GM10266 (cell line): ENCODE measurements around the gene TGFBR2.

Experiments used
- DNase-seq: peaks from one replicate; pipeline ENCODE4 v3.0.0; 2012; ENCODE audit errors: extremely low spot score
- TF ChIP-seq, protein P1 (sequence below): IDR thresholded peaks from 2 replicates; pipeline ENCODE4 v1.5.1; 2012; ENCODE audit warnings: mild to moderate bottlenecking, low read depth; ENCODE audit not compliant: control insufficient read depth, insufficient read depth; ENCODE audit errors: missing control alignments

Gene TGFBR2

DNA sequence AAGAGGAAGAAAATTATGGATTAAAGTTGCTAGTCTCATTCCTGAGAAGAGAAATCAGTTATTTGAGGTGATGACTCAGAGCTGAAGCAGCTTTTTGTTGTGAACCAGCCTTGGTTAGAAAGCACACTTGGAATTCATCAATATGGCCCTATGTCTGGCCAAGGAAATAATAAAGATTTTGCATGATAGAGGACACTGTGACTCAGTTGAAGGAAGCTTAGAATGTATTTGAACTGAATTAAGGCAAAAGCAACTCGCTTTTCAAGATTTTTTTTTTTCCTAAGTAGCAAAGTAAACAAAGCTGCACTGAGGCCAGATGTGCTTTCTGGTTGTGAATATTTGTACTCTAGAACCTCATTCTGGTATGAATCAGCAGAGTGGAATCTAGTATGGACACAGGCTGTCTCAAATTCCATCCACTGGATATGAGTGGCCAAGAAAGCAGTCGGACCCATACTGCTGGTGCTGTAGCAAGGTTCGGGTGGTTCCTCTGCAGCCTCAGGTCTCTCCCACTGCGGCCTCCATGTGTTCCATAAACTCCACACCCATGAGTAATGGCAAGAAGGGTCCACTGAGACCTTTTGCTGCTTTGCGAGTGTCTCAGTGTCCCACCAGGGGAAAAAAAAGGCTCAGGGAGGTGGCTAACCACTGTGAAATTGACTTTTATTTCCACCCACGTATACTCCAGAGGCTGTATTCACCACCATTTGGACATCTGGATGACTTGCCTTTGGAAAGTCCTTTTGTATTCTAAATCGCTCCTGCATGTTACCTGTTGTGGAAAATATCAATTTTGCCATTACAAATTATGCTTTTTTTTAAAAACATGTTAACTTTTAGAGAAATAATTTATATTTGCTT, 53.1 kb downstream of the TGFBR2 start:
- no peak for DNase-seq
- TF ChIP-seq, protein P1, sequence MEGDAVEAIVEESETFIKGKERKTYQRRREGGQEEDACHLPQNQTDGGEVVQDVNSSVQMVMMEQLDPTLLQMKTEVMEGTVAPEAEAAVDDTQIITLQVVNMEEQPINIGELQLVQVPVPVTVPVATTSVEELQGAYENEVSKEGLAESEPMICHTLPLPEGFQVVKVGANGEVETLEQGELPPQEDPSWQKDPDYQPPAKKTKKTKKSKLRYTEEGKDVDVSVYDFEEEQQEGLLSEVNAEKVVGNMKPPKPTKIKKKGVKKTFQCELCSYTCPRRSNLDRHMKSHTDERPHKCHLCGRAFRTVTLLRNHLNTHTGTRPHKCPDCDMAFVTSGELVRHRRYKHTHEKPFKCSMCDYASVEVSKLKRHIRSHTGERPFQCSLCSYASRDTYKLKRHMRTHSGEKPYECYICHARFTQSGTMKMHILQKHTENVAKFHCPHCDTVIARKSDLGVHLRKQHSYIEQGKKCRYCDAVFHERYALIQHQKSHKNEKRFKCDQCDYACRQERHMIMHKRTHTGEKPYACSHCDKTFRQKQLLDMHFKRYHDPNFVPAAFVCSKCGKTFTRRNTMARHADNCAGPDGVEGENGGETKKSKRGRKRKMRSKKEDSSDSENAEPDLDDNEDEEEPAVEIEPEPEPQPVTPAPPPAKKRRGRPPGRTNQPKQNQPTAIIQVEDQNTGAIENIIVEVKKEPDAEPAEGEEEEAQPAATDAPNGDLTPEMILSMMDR: no peak

- DNase-seq: no peak
- TF ChIP-seq, protein P1: no peak
These were observed 53.7 kb downstream of the TGFBR2 start for GRCh38 chr3:30660136-30660535.

- TF ChIP-seq, protein P1: no peak
These were observed 54.3 kb downstream of the TGFBR2 start for GRCh38 chr3:30660656-30661055.

DNA sequence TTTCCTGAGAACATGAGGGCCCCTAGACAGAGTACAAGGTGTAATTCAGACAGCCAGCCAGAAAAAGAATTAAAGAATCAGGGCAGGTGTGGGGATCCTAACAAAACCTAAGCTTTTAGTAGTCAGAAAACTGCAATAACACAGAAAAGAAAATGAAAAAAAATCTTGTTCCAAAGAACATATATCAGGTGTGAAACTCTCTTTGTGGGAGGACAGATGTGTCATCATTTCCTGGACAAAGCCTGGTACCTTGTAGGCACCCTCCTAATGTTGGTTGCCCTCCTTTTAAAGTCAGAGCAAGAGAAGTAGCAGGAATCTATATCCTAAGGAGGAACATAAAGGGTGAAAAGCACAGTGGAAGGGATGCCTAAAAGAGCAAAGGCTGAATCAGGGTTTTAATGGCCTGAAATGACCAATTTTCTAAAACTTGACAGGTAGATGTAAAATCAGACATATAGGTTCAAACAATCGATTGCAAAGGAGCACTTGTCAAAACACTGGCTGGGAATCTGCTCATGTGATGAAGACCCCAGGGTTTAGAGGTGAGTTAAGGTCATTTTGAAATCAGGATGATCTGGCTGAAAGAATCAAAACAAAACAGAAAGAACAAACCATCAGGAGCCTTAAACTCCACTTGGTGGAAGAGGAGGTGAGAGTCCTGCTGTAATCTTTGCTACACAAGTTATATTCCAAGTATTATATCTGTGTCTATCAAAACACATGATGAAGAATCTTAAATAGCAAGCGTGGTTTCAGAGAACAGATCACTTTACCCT, 54.9 kb downstream of the TGFBR2 start:
- no peak for DNase-seq
- TF ChIP-seq, protein P1: no peak

More at GRCh38 chr3:30660656-30661055, 54.3 kb downstream of the TGFBR2 start:
- no peak for DNase-seq

- DNase-seq: no peak
- TF ChIP-seq, protein P1: no peak
These were observed 56.4 kb downstream of the TGFBR2 start for GRCh38 chr3:30662836-30663235.

- DNase-seq: no peak
- TF ChIP-seq, protein P1: no peak
These were observed 57.3 kb downstream of the TGFBR2 start for GRCh38 chr3:30663533-30664241.
